Fibroblast of skin of abdomen (primary cell): ENCODE measurements around the gene C7orf57.
"Not testable (repeated sequence)": the region's sequence is repeated elsewhere in the genome, so short reads cannot be mapped to it uniquely, and the experiment has no call there.

Experiments used
- DNase-seq: peaks from one replicate; pipeline ENCODE4 v3.0.0-alpha.2; 2013

The C7orf57 gene

DNA sequence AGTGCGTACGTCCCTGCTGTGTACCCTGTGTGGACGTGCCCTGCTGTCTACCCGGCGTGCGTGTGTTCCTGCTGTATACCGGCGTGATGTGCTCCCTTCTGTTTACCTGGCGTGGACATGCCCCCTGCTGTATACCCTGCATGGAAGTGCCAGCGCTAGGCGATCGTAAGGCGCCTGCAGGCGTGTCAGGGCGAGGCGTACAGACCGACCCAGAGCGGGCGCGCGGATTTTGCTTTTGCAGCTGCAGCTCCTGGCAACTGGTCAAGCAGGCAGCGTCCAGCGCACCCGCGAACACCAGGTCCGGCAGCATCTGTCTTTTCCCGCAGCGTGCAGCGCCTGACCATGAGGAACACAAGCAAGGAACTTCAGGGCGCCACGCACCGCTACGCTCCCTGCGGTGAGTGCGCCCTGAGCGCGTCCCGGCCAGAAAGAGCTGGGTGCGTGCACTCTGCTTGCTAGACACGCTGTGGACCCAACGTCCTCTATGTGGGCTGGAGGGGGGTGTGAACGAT is 680 bp downstream of the C7orf57 start:
- DNase-seq = peak; percentile 1

DNA sequence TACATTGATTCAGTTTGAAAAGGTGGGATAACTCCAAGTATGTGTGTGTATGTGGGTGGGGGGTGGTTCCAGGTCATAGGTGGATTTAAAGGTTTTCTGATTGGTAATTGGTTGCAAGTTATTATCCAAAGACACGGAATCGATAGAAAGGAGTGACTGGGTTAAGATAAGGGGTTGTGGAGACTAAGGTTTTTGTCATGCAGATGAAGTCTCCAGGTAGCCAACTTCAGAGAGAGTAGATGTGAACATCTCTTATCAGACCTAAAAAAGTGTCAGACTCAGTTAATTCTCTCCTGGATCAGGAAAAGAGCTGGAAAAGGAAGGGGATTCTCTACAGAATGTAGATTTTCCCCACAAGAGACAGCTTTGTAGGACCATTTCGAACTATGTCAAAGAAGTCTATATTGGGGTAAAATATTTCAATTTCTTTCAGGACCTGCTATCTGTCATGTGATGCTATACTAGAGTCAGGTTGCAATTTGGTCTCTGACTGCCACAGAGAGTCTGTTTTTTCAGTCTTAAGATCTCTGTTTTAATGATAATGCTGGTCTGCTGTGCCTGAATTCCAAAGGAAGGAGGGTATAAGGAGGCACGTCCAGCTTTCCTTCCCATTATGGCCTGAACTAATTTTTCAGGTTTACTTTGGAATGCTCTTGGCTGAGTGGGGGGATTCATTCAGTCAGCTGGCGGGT is 3.6 kb downstream of the C7orf57 start:
- DNase-seq = no peak

DNA sequence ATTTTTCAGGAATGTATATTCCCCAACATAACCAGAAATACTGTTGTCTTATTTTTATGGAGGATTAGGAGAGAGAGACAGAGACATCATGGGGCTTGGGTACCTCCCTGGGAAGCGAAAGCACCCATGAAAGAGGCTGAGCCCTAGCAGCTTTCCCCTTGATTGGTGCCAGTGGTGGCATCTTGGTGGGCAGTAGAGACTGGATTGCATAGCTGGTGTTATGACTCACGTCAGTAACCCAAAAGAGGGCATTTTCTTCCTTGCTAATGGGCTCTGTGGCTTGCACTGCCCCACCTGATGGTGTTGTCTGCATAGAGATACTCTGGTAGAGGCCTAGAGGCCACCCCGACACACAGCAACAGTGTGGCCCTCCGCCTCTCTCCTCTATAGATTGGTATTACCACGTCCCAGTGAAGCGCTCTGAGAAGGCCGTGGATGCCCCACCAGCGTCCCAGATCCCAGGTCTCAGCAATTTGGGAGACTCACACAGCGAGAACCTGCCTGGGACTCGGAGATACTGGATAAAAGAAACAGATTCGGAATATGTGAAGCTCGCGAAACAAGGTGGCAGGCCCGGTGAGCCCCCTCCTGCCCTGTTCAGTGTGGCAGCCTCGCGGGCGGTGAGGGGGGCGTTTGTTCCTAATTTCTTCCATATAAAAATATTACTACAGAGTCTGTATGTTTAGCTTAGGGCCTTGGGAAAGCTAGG is 5.8 kb downstream of the C7orf57 start:
- peak; percentile 1 for DNase-seq

DNA sequence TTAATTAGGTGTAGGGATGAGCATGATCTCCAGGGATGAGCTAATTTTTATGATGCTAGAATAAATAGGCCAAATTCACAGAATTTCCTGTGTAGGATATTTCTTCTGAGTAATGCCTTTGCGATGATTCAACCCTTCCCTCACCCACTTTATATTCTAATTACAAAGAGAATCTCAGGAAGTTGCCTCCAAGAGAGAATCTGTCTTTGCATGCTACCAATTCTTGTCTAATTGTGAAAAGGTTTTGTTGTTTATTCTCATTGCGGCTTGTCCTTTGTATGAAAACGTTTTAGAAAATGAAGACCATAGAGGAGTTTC is 6.3 kb downstream of the C7orf57 start:
- peak; percentile 78 for DNase-seq

DNA sequence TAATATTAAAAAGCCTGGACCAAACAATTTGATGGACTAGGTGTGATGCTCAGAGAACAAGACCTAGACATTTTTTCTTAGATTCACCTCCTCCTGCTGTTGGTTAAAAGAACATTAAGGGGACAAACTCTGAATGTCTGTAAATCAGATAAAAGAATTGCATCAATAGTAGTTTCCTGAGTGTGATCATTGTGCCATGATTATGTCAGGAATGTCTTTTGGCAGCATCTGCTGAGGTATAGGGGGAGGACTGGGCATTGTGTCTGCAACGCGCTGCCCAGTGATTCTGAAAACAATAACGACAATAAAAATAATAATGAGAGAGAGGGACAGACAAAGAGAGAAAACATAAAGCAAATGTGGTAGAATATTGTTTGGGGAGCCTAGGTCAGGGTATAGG is 6.9 kb downstream of the C7orf57 start:
- DNase-seq = peak; percentile 53

DNA sequence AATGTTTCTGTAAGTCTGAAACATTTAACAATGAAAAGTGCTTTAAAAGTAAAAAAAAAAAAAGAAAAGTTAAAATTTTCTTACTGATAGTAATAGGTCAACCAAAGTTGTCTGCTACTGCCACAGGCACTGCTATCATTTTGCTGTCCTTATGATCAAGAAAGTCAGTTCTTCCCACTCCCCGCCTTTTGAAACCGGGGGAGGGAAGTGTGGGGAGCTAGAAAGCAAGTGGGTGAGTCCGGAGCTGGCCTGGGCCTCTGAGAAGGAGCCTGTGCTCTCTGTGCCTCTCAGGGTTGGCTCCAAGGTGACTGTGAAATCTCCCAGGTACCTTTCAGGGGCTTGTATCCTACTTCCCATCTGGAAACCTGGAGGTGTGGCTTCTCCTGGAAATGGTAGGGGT is 7.3 kb downstream of the C7orf57 start:
- no peak for DNase-seq

DNA sequence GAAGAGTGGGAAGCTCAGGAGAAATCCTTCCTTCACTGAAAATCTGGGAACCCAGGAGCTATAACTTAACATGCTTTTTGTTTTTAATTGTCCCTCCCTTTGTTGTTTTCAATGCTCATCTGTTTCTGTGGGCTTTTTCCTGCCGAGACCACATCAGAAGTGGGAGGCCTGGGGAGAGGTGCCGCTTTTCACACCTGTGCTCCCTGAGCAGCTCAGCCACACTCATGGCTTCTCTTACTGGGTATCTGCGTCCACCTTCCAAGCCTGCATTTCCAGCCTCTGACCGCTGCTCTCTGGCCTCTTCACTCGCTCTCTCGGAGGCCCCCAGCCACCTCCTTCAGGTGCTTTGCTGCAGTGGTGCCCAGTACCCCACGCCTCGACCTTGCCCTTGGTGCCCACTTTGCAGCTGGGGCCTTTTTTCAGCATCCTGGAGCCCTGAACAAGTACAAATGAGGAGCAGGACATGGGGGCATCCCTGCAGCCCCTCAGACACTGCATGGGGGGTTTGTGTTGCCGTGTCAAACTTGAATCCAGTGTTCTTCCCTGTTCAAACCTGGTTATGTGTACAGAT is 9.9 kb downstream of the C7orf57 start:
- DNase-seq = no peak

DNA sequence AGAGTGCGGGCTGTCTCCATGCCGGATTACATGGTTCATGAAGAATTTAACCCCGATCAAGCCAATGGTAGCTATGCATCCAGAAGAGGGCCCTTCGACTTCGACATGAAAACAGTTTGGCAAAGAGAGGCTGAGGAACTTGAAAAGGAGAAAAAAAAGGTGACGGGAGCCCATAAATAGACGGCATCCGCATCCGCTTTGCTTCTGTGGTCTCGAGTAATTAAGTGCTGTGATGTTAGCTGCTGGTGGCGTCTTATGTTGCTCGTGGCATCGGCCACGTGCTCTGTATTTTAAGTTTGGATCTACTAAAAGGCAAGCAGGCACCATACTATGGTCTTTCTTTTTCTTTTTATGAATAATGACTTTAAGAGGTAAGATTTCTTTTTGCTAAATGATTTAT is 11.1 kb downstream of the C7orf57 start:
- peak; percentile 1 for DNase-seq

DNA sequence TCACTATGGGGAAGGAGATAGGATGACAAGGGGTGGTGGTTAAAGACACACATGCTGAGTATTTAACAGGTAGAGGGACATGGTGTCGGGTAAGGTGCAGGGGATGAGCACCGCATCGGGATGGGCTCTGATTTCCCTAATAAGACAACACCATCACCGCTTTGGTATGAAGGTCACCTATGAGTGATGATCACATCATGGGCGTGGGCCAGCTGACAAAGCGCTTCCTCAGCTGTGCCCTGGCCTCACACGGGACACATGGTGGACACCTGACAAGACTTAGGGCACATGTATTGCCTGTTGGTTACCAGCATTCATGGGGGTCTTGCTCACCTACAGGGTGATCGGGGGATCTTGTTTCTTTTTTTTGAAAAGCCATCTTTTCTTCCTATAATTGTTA is 12.8 kb downstream of the C7orf57 start:
- DNase-seq = no peak

DNA sequence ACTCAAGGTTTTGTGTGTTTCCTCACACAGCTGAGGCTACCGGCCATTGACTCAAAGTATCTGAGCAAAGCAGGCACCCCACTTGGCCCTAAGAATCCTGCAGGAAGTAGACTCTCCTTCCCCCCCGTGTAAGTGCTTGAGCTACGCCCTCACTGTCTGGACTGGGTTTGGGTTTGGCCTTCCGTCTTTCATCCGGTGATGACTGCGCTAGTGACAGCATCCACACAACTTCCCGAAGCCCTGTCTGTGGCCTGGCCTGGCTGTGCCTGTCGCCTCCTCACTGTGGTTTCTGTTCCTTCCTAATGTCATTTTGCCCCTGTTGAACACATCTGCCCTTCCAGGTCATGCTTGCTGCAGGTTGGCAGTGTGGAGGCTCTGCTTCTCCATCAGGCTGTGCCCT is 14.5 kb downstream of the C7orf57 start:
- DNase-seq = no peak

DNA sequence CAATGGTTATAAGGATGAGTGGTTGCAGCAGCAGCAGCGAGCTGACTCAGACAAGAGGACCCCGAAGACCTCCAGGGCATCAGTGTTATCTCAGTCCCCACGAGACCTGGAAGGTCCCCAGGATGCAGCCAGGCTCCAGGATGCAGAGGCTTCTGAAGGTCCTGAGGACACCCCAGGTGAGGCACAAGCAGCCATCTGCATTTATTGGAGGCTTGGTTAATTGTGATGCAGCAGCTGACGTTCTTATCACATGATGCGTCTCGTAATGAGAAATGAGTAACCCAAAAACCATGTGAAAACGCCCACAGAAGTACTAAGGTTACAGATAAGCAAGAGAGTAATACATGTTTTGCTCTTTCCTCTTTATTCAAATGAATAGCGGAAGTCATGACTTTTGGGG is 17.4 kb downstream of the C7orf57 start:
- DNase-seq = peak; percentile 34

DNA sequence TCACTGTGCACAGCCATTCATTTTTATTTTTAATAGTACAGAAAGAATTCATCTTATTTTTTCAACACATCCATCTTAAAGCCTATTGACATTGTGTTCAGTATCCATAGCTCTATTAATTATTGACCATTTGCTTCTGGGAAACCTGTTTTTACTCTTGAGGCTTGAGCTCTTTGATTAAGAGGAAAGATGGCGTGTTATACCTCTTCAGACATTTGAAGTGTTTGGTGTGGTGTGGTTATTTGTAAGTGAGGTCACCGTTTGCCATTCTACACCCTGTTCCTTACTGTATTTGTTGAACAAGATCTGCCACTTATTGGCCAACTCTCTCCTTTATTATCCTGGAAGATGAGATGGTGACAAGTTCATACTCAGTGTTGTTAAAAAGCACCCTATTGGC is 18.4 kb downstream of the C7orf57 start:
- no peak for DNase-seq

DNA sequence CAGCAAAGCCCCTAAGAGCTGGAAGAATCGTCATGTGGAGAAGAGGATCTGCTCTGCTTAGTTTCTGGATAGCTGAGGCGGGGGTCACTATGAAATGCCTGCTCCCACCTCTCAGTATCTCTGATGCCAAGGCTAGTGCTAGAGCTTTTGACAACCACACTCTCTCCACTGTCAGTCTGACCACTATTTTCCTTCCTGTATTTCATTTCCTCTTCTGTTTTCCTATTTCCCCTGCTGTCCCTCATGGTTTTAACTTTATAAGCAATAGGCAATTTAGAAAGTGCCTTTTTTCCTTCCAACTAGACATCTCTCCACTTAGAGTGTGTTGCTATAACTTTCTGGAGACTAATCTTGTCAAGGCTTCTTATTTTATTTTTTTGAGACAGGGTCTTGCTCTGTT is 23.6 kb downstream of the C7orf57 start:
- DNase-seq = no peak

DNA sequence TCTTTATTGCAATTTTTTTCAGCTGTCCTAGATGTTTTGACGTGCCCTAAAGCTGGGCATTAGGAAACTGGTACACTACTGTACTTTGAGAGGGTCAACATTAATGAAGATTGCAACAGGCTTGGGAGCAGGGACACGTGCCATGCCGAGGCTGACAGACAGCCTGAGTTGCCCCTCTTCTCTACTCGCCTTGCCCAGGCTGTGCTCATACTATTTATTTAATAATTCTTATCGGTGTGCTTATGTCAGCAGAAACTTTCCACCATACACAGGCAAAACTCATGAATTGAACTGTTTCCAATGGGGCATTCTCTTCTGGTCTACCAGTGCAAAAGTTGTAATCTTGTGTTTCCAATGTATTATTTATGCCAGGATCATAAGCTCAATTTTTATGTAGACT is 24.4 kb downstream of the C7orf57 start:
- DNase-seq = no peak

DNA sequence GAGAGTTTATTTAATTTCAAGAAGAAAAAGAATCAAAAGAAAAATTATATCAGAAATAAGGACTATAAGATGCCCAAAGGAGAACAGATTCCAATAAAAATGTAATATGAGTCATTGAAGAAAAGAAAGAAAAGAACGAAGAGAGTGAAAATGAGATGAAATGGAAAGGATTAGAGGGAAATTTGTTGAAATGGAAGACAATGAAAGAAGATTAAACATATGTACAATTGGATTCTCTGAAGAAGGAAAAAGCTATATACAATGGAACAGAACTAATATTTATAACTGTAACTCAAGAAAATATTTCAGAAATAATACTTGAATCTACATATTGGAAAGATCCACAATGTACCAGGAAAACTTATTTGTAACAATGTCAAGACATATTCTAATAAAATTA is 28.6 kb downstream of the C7orf57 start:
- DNase-seq = no peak

DNA sequence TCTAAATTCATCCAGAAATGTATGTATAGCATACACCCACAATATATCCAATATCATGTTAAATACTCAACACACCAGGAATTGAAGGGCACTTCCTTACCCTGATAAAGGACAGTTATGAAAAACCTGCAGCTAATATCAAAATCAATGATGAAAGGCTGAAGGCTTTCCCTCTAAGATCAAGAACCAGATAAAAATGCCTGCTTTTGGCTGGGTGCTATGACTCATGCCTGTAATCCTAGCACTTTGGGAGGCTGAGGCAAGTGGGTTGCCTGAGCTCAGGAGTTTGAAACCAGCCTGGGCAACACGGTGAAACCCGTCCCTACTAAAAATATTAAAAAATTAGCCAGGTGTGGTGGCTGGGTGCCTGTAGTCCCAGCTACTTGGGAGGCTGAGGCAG is 32.1 kb downstream of the C7orf57 start:
- no peak for DNase-seq

DNA sequence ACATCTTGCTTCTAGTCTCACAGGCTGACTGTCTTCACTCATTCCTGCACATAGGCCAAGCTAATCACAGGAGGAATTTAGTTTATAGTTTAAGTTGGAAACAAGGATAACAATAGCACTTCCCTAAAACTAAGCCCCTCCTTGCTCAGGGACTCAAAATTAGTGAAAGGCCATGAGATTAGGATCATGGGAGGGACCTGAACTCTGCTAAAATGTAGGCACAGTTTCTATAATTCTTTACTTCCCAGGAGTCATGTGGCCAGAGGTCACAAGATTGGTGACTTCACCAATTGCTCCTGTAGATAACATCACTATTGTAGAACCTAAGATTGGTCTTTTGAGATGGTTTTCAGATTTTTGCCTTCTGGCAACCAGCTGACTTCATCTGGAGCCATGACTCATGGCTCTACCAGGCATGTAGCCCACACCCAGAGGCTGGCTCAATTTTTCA is 38.9 kb downstream of the C7orf57 start:
- DNase-seq = no peak

DNA sequence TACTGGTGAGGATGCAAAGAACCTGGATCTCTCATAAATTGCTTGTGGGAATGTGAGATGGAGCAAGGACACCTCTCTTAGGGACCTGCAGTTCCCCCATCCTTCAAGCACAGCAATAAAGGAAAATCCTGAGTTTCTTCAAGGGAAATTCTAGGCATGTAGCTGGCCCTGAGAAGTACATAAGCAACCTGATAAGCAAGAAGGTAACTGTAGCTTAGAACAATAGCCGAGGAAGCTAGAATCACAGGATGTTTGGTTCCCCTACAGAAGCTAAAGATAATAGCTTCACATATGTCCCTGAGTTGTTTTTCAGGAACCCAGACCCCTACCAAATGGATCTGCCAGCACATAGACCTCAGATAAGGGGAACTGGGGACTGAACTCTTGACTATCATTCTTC is 42.1 kb downstream of the C7orf57 start:
- no peak for DNase-seq

DNA sequence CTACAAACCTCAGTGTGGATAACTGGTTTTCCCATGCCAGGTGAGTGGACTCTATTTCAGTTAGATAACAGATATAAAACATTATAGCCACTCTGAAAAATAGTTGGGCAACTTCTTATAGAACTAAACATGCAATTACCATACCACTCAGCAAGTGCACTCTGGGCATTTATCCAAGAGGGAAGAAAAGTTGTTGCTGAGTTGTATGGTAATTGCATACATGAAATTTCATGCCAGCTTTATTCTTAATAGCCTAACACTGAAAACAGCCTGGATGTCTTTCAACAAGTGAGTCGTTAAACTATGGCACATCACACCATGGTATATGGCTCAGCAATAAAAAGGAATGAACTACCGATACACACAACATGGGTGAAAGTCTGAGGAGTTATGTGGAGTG is 43.1 kb downstream of the C7orf57 start:
- DNase-seq = no peak

DNA sequence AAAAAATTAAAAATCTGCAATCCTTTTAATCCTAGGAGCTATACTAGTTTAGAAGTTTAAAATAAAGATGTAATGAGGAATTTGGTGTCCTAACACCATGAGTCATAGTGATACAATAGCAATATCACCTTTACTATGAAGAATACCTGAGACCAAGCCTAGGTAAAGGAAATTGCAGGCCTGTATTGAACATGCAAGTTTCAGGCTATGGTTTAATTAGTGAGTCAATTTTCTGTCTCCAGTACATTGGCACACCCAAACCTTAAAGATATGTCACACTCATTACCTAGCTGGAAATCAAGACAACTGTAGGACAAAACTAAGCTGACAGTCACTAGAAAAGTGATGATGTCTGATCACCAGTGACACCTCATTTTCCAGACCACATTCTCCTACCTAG is 47.0 kb downstream of the C7orf57 start:
- DNase-seq = not testable (repeated sequence)

DNA sequence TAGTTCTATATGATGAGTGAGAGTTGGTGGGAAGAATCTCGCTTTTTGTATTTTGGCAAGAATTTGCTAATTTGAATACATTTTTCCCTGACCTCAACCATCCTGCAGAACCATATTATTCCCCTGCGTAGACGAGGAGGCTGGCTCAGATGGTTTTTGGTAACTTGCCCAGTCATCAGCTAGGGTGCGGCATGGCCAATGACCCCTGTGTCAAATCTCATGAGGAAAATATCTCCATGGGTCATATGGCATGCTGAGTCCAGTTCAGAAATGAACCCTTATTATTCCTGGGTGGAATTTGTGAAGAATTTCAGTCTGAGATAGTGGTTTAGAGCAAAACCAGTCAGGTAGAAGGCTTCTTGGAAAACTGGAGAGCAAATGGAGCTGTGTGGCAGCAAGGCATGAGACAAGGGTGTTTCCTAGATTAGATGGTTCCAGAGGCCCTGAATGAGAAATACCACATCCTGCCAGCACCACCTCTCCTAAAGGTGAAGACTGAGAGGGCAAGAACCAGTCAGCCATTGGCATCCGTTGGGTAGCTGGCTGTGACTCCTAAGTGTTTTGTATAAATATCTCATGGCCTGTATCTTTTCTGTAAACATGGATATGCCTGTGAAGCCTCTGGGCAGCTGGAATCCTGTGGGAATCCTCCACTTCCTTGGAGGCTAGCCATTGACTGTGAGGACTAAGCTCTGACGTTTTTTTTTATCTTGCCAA is 47.9 kb downstream of the C7orf57 start:
- peak; percentile 41 for DNase-seq

DNA sequence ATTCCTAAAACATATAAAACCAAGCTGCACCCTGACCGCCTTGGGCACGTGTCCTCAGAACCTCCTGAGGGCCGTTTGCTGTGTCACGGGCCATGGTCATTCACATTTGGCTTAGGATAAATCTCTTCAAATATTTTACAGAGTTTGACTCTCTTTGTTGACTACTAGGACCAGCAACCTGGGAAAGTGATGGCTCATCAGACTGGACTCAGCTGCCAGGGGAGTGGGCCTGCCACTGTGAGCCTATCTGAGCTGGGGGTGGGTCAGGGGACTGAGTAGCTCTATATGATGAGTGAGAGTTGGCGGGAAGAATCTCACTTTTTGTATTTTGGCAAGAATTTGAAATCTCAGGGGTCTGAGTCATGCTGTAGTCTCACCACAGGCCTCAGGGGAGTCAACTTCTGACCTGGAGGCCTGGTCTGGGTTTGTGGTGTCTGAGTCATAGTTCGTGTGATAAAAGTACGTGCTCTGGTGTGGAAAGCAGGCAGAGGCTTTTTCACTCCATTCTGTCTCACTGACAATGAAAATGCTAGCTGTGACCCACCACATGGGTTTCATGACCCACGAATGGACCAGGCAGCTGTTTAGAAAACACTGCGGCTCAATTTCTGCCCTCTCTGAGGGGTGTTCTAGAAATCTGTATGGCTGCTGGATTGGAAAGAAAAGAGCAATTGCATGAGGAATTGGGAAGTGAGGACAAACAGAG is 49.5 kb downstream of the C7orf57 start:
- DNase-seq = peak; percentile 99

DNA sequence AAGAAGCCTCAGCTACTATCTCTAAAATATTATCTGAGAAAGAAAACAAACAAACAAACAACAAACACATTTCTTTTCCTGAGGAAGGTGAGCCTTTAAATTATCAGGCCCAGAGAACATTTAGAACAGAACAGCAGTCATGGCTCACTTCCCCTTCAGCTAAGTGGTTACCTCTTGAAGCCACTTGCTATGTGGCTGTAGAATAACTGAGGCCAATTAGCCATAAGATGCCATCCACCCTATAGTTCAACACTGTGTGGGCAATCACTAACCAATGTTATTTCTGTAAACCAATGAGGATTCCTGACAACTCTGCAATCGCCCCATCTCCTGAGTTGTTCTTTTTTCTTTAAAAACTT is 50.1 kb downstream of the C7orf57 start:
- DNase-seq = no peak
